ENCODE measurements around the gene RIN3.

- TF ChIP-seq EP300 (IDR thresholded peaks at IDR 0.05) (no peak), POLR2AphosphoS5 (IDR thresholded peaks at IDR 0.05) (no peak)
Measured at GRCh38 chr14:92670643-92671366, 157.2 kb downstream of the RIN3 start.
